Activated effector memory CD4-positive, alpha-beta T cell treated with Interleukin-2 at 50 U/mL for 16 hours (primary cell): ENCODE data around the gene LGALS9B.
"Not testable (repeated sequence)": the region's sequence is repeated elsewhere in the genome, so short reads cannot be mapped to it uniquely, and the experiment has no call there.

Source experiments
- DNase-seq: peaks from one replicate; pipeline ENCODE4 v3.0.0-alpha.2; 2020

The LGALS9B gene

GRCh38 chr17:20467447-20467846 is at the start of gene LGALS9B:
Gene LGALS9B, minus strand, starts transcription at chr17:20467539. Its CDS starts 69 bp downstream, at chr17:20467470.
- DNase-seq = not testable (repeated sequence)

- DNase-seq = not testable (repeated sequence)
Measured at GRCh38 chr17:20516986-20517385, 49.6 kb upstream of the LGALS9B start.

- DNase-seq = not testable (repeated sequence)
Measured at GRCh38 chr17:20515099-20515498, 47.8 kb upstream of the LGALS9B start.

- not testable (repeated sequence) for DNase-seq
Measured at GRCh38 chr17:20513539-20513938, 46.2 kb upstream of the LGALS9B start.

- DNase-seq = not testable (repeated sequence)
Measured at GRCh38 chr17:20512378-20512777, 45.0 kb upstream of the LGALS9B start.

GRCh38 chr17:20511778-20512177 is 44.4 kb upstream of the LGALS9B start:
- not testable (repeated sequence) for DNase-seq

GRCh38 chr17:20505333-20505732 is 38.0 kb upstream of the LGALS9B start:
- not testable (repeated sequence) for DNase-seq

- not testable (repeated sequence) for DNase-seq
Measured at GRCh38 chr17:20504388-20505066, 37.2 kb upstream of the LGALS9B start.

GRCh38 chr17:20501896-20502295 is 34.6 kb upstream of the LGALS9B start:
- DNase-seq = not testable (repeated sequence)

- not testable (repeated sequence) for DNase-seq
Measured at GRCh38 chr17:20500346-20500745, 33.0 kb upstream of the LGALS9B start.

- DNase-seq = not testable (repeated sequence)
Measured at GRCh38 chr17:20495420-20495819, 28.1 kb upstream of the LGALS9B start.

GRCh38 chr17:20494735-20495134 is 27.4 kb upstream of the LGALS9B start:
- not testable (repeated sequence) for DNase-seq

- not testable (repeated sequence) for DNase-seq
Measured at GRCh38 chr17:20494147-20494546, 26.8 kb upstream of the LGALS9B start.

- DNase-seq = not testable (repeated sequence)
Measured at GRCh38 chr17:20492971-20493370, 25.6 kb upstream of the LGALS9B start.

- DNase-seq = not testable (repeated sequence)
Measured at GRCh38 chr17:20492099-20492498, 24.8 kb upstream of the LGALS9B start.

- DNase-seq = not testable (repeated sequence)
Measured at GRCh38 chr17:20484930-20485329, 17.6 kb upstream of the LGALS9B start.

GRCh38 chr17:20479889-20480591 is 12.7 kb upstream of the LGALS9B start:
- not testable (repeated sequence) for DNase-seq

- DNase-seq = not testable (repeated sequence)
Measured at GRCh38 chr17:20477398-20478071, 10.2 kb upstream of the LGALS9B start.

- DNase-seq = not testable (repeated sequence)
Measured at GRCh38 chr17:20475137-20475831, 7.9 kb upstream of the LGALS9B start.

- not testable (repeated sequence) for DNase-seq
Measured at GRCh38 chr17:20474081-20474480, 6.7 kb upstream of the LGALS9B start.

GRCh38 chr17:20469946-20470345 is 2.6 kb upstream of the LGALS9B start:
- DNase-seq = not testable (repeated sequence)

GRCh38 chr17:20469107-20469506 is 1.8 kb upstream of the LGALS9B start:
- DNase-seq = not testable (repeated sequence)

- not testable (repeated sequence) for DNase-seq
Measured at GRCh38 chr17:20466999-20467398, 340 bp downstream of the LGALS9B start.
